ENCODE results near the gene SIT1.

The SIT1 gene

DNA sequence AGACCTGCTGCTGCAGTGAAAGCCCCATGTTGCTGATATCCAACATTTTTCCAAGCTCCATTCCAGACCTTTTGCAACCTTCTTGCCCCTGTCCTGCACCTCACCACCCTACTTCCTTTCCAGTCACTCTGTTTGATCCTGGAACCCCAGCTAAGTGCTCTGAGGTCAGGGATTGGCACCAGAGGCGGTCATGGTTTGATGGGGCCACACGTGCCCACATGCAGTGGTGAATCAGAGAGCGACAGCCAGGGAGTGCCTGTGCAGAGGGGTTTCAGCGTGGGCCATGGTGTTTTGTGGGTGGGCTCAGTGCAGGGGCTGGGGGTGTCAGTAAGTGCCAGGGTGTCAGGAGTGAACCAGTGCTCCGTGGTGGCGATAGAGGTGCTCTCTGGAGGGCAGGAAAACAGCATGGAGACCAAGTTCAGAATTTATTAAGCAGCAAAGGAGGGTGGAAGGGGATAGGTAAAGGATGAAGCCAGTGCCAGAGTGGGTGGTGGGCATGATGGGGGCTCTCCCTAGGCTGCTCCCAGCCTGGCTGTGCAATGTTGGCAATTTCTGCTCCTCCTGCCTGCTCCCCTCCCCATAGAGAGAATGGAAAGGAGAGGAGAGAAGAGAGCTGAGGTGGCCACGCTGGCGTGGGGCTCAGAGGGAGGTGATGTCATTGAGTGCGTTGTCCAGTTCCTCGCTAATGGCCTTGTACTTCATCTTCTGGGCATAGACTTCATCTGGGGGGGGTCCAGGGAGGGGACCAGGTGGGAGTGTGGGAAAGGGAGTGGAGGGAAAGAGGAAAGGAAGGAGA lies 32.0 kb upstream of the SIT1 start:
- no peak for DNase-seq (ENCODE audit: low read depth in 2 of 2)

DNA sequence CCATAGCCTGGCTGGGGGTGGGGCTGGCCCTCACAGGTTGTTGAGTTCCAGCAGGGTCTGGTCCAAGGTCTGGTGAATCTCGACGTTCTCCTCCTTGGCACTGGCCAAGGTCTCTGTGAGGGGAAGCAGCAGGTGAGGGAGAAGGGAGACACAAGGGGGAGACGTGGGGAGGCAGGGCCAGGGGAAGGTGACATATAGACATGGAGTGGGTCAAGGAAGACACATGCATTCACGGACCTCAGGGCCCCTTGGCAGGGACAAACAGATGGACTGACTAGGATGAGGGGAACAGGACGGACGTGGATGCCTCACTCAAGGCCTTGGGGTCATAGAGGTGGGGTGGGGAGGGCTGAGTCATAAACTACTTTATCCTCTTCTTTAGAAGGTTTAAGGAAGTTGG lies 31.3 kb upstream of the SIT1 start:
- no peak for DNase-seq (ENCODE audit: low read depth in 2 of 2)

DNA sequence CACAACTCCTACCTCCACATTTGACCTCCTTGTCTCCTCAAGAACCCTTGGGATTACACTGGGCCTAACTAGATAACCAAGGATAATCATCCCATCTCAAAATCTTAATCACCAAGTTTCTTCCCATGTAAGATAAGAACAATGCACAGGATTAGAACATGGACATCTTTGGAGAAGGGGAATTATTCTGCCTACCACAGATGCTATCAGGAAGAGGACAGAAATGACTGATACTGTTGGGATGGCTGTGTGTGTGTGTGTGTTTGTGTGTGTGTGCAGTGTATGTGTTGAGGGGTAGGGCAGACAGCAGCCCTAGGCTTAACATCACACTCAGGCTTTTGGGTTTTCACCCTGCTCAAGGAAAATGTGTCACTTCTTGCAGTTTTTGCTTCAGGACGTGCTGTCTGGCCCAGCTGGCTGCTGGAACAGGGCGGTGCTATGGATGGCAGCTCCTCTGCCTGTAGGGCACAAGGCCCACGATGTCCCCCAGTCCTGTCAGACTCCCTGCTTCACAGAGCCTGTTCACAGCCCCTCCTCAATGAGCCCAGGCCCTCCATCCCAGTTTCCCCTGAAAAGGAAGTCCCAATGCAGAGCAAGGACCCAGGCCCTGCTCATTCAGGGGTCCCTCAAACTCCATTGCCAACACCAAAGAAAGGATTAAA lies 30.7 kb upstream of the SIT1 start:
- DNase-seq (ENCODE audit: low read depth in 2 of 2): no peak

DNA sequence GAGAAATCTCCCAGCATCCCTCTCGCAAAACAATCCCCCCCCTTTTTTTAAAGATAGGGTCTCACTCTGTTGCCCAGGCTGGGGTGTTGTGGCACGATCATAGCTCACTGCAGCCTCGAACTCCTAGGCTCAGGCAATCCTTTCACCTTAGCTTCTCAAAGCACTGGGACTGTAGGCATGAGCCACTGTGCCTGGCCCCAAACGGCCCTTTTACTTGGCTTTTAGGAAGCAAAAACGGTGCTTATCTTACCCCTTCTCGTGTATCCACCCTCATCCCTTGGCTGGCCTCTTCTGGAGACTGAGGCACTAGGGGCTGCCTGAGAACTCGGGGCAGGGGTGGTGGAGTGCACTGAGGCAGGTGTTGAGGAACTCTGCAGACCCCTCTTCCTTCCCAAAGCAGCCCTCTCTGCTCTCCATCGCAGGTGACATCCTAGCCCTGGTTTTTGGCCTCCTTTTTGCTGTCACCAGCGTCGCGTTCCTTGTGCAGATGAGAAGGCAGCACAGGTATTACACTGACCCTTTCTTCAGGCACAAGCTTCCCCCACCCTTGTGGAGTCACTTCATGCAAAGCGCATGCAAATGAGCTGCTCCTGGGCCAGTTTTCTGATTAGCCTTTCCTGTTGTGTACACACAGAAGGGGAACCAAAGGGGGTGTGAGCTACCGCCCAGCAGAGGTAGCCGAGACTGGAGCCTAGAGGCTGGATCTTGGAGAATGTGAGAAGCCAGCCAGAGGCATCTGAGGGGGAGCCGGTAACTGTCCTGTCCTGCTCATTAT lies 29.8 kb upstream of the SIT1 start:
- no peak for DNase-seq (ENCODE audit: low read depth in 2 of 2)

DNA sequence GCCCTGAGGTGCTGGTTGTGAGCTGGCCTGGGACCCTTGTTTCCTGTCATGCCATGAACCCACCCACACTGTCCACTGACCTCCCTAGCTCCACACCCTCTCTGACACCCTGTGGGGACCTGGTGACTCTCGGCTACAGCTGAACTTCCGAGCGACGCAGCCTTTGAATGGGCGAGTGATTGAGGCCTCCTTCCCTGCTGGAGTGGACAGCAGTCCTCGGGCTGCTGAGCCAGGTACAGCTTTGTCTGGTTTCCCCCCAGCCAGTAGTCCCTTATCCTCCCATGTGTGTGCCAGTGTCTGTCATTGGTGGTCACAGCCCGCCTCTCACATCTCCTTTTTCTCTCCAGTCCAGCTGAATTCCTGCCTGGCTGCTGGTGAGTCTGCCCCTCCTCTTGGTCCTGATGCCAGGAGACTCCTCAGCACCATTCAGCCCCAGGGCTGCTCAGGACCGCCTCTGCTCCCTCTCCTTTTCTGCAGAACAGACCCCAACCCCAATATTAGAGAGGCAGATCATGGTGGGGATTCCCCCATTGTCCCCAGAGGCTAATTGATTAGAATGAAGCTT lies 29.1 kb upstream of the SIT1 start:
- no peak for DNase-seq (ENCODE audit: low read depth in 2 of 2)

DNA sequence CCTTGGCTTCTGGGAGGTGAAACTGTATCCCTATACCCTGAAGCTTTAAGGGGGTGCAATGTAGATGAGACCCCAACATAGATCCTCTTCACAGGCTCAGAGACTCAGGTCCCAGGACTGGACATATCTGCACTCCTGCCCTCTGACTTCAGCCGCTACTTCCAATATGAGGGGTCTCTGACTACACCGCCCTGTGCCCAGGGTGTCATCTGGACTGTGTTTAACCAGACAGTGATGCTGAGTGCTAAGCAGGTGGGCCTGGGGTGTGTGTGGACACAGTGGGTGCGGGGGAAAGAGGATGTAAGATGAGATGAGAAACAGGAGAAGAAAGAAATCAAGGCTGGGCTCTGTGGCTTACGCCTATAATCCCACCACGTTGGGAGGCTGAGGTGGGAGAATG lies 28.4 kb upstream of the SIT1 start:
- no peak for DNase-seq (ENCODE audit: low read depth in 2 of 2)

DNA sequence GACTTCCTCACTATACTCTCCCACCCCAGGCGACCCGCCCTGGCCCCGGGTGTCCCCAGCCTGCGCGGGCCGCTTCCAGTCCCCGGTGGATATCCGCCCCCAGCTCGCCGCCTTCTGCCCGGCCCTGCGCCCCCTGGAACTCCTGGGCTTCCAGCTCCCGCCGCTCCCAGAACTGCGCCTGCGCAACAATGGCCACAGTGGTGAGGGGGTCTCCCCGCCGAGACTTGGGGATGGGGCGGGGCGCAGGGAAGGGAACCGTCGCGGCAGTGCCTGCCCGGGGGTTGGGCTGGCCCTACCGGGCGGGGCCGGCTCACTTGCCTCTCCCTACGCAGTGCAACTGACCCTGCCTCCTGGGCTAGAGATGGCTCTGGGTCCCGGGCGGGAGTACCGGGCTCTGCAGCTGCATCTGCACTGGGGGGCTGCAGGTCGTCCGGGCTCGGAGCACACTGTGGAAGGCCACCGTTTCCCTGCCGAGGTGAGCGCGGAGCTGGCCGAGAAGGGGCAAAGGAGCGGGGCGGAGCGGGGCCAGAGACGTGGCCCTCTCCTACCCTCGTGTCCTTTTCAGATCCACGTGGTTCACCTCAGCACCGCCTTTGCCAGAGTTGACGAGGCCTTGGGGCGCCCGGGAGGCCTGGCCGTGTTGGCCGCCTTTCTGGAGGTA lies 25.1 kb upstream of the SIT1 start:
- DNase-seq (ENCODE audit: low read depth in 2 of 2): no peak

DNA sequence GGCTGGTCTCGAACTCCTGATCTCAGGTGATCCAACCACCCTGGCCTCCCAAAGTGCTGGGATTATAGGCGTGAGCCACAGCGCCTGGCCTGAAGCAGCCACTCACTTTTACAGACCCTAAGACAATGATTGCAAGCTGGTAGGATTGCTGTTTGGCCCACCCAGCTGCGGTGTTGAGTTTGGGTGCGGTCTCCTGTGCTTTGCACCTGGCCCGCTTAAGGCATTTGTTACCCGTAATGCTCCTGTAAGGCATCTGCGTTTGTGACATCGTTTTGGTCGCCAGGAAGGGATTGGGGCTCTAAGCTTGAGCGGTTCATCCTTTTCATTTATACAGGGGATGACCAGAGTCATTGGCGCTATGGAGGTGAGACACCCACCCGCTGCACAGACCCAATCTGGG lies 24.5 kb upstream of the SIT1 start:
- no peak for DNase-seq (ENCODE audit: low read depth in 2 of 2)

DNA sequence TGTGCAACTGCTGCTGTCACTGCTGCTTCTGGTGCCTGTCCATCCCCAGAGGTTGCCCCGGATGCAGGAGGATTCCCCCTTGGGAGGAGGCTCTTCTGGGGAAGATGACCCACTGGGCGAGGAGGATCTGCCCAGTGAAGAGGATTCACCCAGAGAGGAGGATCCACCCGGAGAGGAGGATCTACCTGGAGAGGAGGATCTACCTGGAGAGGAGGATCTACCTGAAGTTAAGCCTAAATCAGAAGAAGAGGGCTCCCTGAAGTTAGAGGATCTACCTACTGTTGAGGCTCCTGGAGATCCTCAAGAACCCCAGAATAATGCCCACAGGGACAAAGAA lies 23.3 kb upstream of the SIT1 start:
- DNase-seq (ENCODE audit: low read depth in 2 of 2): no peak

DNA sequence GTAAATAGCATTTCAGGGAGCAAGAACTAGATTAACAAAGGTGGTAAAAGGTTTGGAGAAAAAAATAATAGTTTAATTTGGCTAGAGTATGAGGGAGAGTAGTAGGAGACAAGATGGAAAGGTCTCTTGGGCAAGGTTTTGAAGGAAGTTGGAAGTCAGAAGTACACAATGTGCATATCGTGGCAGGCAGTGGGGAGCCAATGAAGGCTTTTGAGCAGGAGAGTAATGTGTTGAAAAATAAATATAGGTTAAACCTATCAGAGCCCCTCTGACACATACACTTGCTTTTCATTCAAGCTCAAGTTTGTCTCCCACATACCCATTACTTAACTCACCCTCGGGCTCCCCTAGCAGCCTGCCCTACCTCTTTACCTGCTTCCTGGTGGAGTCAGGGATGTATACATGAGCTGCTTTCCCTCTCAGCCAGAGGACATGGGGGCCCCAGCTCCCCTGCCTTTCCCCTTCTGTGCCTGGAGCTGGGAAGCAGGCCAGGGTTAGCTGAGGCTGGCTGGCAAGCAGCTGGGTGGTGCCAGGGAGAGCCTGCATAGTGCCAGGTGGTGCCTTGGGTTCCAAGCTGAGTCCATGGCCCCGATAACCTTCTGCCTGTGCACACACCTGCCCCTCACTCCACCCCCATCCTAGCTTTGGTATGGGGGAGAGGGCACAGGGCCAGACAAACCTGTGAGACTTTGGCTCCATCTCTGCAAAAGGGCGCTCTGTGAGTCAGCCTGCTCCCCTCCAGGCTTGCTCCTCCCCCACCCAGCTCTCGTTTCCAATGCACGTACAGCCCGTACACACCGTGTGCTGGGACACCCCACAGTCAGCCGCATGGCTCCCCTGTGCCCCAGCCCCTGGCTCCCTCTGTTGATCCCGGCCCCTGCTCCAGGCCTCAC lies 22.6 kb upstream of the SIT1 start, which contains the start of gene CA9:
TSS of gene CA9 (plus strand) at position 797 of the 893 bp plus-strand sequence. CDS start at position 829, 32 bp downstream.
- DNase-seq (ENCODE audit: low read depth in 2 of 2): no peak

DNA sequence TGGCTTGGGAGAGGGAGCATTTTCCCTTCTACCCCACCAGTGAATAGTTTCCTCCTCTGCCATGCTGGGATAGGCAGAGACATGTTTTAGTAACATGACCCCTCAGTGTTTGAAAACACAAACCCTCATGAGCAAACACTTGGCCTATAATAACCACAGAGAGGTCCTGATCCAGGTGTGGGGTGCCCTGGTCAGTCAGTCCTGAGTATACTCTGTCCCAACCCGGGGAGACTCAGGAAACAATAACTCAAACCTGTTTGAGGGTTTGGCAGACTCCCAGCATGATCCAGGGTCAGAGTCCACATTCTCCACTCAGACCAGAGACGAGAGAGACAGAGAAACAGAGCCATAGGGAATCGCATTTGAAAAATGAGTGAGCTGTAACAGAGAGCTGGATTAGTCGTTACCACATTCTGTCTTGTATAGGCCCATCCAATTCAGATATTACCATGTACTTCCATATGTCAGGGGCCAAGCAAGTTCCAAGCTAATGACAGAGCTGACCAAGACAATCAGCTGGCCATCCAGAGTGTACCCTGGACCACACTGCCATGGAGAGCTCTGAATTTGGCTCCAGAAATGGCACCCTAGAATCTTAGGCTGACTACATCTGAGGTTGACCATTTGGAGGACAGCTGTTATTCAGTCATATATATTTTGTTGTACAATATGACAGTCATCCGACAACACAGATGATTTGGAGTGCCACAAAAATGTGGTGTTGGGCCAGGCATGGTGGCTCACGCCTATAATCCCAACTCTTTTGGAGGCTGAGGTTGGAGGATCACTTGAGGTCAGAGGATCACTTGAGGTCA lies 18.8 kb upstream of the SIT1 start:
- no peak for DNase-seq (ENCODE audit: low read depth in 2 of 2)

DNA sequence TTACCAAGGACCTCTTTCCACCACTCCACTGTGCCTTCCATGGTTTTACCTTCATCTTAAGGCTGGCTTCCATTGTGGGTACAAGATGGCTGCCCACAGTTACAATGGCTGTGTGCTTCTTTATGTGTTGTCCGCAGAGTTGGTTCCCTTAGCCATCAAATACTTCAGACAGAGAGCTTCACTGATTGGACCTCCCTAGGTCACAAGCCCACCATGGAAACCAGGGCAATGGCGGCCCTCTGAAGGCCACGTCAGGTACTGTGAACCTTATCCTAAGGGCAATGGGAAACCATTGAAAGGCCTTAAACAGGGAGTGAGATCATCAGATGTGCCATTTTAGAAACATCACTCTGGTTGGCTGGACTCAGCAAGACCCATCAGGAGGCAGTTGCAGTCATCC lies 17.2 kb upstream of the SIT1 start:
- DNase-seq (ENCODE audit: low read depth in 2 of 2): no peak

DNA sequence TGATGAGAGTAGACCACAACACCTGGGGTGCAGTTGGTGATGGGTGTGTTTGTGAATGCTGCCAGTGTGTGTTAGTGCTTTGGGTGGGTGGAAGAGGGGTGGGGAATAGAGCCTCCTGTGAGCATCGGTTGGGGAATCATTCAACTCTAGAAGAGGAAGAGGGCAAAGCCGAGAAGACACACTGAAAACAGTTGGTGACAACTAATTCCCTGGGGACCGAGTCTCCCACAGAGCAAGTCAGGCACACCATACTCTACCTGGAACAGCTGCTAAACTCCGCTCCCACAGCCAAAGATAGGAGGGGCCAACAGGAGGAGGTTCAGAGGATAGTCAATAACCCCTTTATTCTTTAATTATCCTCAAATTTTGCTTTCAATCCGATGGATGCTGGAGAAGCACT lies 15.8 kb upstream of the SIT1 start:
- DNase-seq (ENCODE audit: low read depth in 2 of 2): no peak

DNA sequence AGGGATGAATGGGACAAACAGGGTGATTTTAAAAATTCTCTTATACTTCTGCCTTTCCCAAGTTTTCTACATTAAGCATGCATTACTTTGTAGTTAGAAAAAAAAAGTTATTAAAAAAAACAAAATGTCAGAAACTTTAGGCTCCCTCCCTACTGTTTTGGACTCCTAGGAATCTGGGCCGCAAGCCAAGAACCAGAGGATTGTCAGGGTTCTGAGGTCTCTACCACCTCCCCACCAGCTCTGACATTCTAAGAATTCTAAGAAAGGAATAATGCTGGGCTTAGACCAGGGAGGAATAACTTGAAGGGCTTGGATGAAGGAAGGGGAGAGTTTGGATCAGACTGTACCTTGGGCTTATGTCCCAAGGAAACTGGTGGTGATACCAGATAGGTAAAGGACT lies 15.3 kb upstream of the SIT1 start:
- DNase-seq (ENCODE audit: low read depth in 2 of 2): no peak

DNA sequence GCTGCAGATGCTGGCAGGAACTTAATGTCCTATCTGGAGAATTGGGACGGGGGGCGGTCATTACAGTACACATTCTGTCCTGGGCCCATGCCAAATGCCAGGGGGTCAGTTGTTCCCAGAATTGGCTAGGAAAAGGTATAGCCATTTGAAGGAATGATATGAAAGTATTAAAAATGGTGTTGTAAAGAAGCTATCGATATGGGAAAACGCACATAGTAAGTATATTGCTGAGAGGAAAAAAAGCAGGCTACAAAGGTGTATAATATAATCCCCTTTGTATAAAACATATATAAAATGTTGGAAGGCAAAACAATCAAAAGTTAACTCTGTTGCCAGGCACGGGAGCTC lies 14.7 kb upstream of the SIT1 start:
- no peak for DNase-seq (ENCODE audit: low read depth in 2 of 2)

DNA sequence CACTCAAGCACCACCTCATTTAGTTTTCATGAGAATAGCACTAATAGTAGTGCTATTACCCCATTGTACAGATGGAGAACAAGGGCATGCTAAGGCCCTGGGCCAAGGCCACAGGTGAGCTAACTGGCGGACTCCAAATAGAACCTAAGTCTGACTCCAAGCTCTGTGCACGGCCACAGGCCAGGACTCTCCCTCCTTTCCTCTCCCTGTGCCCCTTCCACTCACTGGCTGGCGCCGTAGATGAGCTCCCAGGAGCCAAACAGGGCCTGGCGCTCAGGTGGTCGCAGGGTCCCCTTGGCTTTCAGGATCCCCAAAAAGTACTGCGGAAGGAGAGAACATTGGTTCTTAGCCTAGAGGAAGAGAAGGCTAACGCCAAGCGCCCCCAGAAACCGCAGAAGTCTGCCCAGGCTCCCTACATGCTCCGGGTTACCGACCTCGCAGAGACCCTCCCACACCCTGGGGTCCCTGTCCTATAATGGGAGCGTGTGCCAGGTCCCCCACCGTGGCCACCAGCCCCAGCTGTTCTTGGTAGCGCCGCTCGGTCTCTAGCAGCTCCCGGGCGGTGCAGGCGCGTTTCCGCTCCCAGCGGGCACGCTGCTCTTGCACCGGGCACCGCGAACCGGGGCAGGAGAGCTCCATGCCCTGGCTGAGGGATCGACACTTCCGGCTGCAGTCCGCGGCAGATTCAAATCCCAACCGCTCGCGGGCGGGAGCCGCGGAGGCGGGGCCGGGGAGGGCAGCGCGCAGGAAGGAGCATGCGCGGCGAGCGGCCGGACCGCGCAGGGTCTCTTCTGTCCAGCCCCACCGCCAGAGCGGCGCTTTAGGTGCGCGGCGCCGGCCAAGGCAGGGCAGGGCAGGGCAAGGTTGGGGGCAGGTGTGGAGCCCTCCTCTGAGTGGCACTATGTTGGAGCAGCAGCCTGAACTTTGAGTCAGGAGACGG lies 14.1 kb upstream of the SIT1 start, which contains the start of gene ARHGEF39:
TSS of gene ARHGEF39 (minus strand) at position 665 of the 940 bp plus-strand sequence. CDS start at position 639, 26 bp downstream.
- DNase-seq (ENCODE audit: low read depth in 2 of 2): no peak

DNA sequence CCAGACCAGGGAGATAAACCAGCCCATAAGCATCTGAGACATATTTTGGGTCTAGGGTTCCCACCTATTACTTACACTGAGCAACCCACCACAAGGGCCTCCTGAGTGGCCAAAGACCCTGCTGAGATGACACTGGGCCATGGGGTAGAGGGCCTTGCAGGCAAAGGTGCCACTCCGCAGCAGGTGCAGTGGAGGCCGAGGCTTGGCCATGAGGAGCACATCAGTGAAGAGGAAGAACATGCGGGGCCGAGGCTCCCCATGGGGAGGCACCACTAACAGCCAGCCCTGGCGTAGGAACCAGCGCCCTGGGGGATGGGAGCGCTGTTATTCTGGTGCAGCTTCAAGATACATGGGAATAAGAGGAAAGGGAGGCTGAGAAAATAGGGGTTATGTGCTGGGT lies 11.7 kb upstream of the SIT1 start:
- no peak for DNase-seq (ENCODE audit: low read depth in 2 of 2)

DNA sequence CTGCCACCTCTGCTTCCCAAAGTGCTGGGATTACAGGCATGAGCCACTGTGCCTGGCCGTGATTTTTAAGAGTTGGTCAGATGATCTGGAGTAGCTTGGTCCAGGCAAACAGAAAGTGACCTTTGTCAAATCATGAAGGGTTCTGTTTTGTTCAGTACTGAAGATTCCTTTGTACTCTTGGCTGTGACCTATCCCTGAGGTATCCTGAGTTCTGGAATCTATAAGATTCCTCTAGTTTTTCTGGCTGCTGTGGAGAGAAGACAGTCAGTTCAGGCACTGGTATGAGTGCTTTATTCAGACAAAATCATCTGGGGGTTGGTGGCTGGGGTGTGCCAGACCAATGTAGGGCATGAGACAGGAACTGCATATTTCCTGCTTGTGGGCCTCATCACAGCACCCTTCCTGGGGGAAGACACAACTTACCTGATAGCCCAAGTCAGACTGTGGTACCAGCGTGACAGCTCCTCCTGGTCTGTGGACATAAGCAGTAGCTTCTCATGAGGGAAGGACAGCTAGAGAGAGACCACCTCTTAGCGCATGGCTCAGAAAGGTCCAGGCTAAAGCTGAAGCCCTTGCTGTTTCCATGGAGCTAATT lies 11.1 kb upstream of the SIT1 start:
- no peak for DNase-seq (ENCODE audit: low read depth in 2 of 2)
